HL-60 (cell line): ENCODE measurements around the gene PCK1.

Experiments used
- GABPA ChIP-seq: IDR thresholded peaks from 2 replicates; pipeline ENCODE4 v1.6.1; 2012; ENCODE audit warnings: low read depth
- POLR2AphosphoS5 ChIP-seq: IDR thresholded peaks from 2 replicates; pipeline ENCODE4 v1.6.1; 2012; ENCODE audit warnings: low read depth
- SPI1 ChIP-seq: IDR thresholded peaks from 2 replicates; pipeline ENCODE4 v1.6.1; 2012; ENCODE audit warnings: low read depth, mild to moderate bottlenecking, borderline replicate concordance
- TF ChIP-seq, protein P1 (sequence below): IDR thresholded peaks from one replicate; pipeline ENCODE4 v1.5.1; 2011; ENCODE audit warnings: low read length, control low read depth, inconsistent platforms; ENCODE audit not compliant: insufficient read depth
- TF ChIP-seq, protein P2 (sequence below): IDR thresholded peaks from 2 replicates; pipeline ENCODE4 v1.6.1; 2012; ENCODE audit warnings: low read depth; ENCODE audit not compliant: insufficient replicate concordance

DNA sequence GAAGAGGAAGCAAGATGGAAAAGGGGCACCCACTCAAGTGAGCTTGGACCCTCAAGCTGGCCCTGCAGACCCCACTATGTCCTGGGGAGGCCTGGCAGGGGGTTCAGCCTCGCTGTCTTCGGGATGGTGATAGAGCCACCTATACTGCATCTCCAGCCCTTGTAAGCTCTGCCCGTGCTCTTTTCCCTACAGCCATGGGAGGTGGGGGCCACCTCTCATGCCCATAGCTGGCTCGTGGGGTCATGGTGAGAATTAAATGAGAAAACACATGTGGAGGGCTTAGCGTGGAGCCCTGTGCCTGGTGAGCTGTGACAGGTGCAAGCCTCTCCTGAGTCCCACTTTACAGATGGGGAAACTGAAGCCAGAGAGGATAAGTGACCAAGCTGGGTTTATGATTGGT, 27.7 kb downstream of the PCK1 start:
- TF ChIP-seq, protein P1, sequence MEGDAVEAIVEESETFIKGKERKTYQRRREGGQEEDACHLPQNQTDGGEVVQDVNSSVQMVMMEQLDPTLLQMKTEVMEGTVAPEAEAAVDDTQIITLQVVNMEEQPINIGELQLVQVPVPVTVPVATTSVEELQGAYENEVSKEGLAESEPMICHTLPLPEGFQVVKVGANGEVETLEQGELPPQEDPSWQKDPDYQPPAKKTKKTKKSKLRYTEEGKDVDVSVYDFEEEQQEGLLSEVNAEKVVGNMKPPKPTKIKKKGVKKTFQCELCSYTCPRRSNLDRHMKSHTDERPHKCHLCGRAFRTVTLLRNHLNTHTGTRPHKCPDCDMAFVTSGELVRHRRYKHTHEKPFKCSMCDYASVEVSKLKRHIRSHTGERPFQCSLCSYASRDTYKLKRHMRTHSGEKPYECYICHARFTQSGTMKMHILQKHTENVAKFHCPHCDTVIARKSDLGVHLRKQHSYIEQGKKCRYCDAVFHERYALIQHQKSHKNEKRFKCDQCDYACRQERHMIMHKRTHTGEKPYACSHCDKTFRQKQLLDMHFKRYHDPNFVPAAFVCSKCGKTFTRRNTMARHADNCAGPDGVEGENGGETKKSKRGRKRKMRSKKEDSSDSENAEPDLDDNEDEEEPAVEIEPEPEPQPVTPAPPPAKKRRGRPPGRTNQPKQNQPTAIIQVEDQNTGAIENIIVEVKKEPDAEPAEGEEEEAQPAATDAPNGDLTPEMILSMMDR, result no peak
- TF ChIP-seq POLR2AphosphoS5 (no peak), SPI1 (no peak), GABPA (no peak)
- TF ChIP-seq, protein P2, sequence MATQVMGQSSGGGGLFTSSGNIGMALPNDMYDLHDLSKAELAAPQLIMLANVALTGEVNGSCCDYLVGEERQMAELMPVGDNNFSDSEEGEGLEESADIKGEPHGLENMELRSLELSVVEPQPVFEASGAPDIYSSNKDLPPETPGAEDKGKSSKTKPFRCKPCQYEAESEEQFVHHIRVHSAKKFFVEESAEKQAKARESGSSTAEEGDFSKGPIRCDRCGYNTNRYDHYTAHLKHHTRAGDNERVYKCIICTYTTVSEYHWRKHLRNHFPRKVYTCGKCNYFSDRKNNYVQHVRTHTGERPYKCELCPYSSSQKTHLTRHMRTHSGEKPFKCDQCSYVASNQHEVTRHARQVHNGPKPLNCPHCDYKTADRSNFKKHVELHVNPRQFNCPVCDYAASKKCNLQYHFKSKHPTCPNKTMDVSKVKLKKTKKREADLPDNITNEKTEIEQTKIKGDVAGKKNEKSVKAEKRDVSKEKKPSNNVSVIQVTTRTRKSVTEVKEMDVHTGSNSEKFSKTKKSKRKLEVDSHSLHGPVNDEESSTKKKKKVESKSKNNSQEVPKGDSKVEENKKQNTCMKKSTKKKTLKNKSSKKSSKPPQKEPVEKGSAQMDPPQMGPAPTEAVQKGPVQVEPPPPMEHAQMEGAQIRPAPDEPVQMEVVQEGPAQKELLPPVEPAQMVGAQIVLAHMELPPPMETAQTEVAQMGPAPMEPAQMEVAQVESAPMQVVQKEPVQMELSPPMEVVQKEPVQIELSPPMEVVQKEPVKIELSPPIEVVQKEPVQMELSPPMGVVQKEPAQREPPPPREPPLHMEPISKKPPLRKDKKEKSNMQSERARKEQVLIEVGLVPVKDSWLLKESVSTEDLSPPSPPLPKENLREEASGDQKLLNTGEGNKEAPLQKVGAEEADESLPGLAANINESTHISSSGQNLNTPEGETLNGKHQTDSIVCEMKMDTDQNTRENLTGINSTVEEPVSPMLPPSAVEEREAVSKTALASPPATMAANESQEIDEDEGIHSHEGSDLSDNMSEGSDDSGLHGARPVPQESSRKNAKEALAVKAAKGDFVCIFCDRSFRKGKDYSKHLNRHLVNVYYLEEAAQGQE, result no peak
